ENCODE measurements around the gene DEFB129.

The DEFB129 gene

GRCh38 chr20:263701-264100, 36.6 kb downstream of the DEFB129 start:
- Mint-ChIP-seq H3K36me3 (ENCODE audit: insufficient read depth) (peaks cover 8% of the 10 kb centered on the region), H3K4me3 (no peak overlapping the region), H3K4me1 (ENCODE audit: low read depth in 2 of 2) (peaks cover 9 to 10% of the 10 kb centered on the region in 2 donors), H3K27me3 (peaks cover 21 to 35% of the 10 kb centered on the region in 2 donors), H3K27ac (no peak overlapping the region), H3K9me3 (no peaks in the 10 kb centered on the region)
- no peak for DNase-seq
- ATAC-seq (replicated peaks): no peak

GRCh38 chr20:266596-267562, 39.8 kb downstream of the DEFB129 start:
- Mint-ChIP-seq H3K27me3 (peaks cover 13 to 14% of the 10 kb centered on the region in 2 donors), H3K4me1 (ENCODE audit: low read depth in 2 of 2) (peaks cover 9 to 10% of the 10 kb centered on the region in 2 donors), H3K9me3 (no peaks in the 10 kb centered on the region), H3K27ac (no peak overlapping the region), H3K4me3 (peak overlapping the region; percentile 73 to 88), H3K36me3 (ENCODE audit: insufficient read depth) (peaks cover 8% of the 10 kb centered on the region)
- DNase-seq (peak; percentile 86 to 88 (median 86)), ATAC-seq (replicated peaks) (peak; percentile 100)

GRCh38 chr20:270517-270916, 43.5 kb downstream of the DEFB129 start:
- Mint-ChIP-seq H3K4me1 (ENCODE audit: low read depth in 2 of 2) (peaks cover 9 to 10% of the 10 kb centered on the region in 2 donors), H3K27me3 (peaks cover 13 to 14% of the 10 kb centered on the region in 2 donors), H3K27ac (no peak overlapping the region), H3K36me3 (ENCODE audit: insufficient read depth) (peaks cover 8% of the 10 kb centered on the region), H3K4me3 (no peak overlapping the region), H3K9me3 (no peaks in the 10 kb centered on the region)
- DNase-seq (no peak), ATAC-seq (replicated peaks) (no peak)

GRCh38 chr20:271069-271468, 44.0 kb downstream of the DEFB129 start:
- H3K36me3 Mint-ChIP-seq (ENCODE audit: insufficient read depth): peaks cover 8% of the 10 kb centered on the region
- H3K27me3 Mint-ChIP-seq: peaks cover 10 to 12% of the 10 kb centered on the region in 2 donors
- H3K27ac Mint-ChIP-seq: no peak overlapping the region
- H3K4me1 Mint-ChIP-seq (ENCODE audit: low read depth in 2 of 2): peaks cover 9 to 10% of the 10 kb centered on the region in 2 donors
- no peak overlapping the region for H3K4me3 Mint-ChIP-seq
- ATAC-seq (replicated peaks): no peak
- DNase-seq: no peak
- H3K9me3 Mint-ChIP-seq: no peaks in the 10 kb centered on the region

GRCh38 chr20:271528-271927, 44.5 kb downstream of the DEFB129 start:
- H3K36me3 Mint-ChIP-seq (ENCODE audit: insufficient read depth): peaks cover 6% of the 10 kb centered on the region
- H3K4me1 Mint-ChIP-seq (ENCODE audit: low read depth in 2 of 2): peaks cover 7% of the 10 kb centered on the region in 2 donors
- no peak overlapping the region for H3K27ac Mint-ChIP-seq
- DNase-seq (no peak), ATAC-seq (replicated peaks) (no peak)
- H3K4me3 Mint-ChIP-seq: no peak overlapping the region
- H3K9me3 Mint-ChIP-seq: no peaks in the 10 kb centered on the region
- H3K27me3 Mint-ChIP-seq: peaks cover 6 to 7% of the 10 kb centered on the region in 2 donors

- H3K4me1 Mint-ChIP-seq (ENCODE audit: low read depth in 2 of 2): no peaks in the 10 kb centered on the region
- H3K27ac Mint-ChIP-seq: peak overlapping the region in 1 of 2 donors; percentile 10
- no peaks in the 10 kb centered on the region for H3K36me3 Mint-ChIP-seq (ENCODE audit: insufficient read depth)
- H3K27me3 Mint-ChIP-seq: no peaks in the 10 kb centered on the region
- no peak overlapping the region for H3K4me3 Mint-ChIP-seq
- DNase-seq: no peak
- no peak for ATAC-seq (replicated peaks)
- no peaks in the 10 kb centered on the region for H3K9me3 Mint-ChIP-seq
These were observed 45.7 kb downstream of the DEFB129 start for GRCh38 chr20:272718-273117.

GRCh38 chr20:273884-274283, 46.8 kb downstream of the DEFB129 start:
- Mint-ChIP-seq H3K27ac (no peak overlapping the region), H3K36me3 (ENCODE audit: insufficient read depth) (no peaks in the 10 kb centered on the region), H3K4me3 (no peak overlapping the region), H3K9me3 (peaks cover 0 to 1% of the 10 kb centered on the region in 2 donors), H3K27me3 (no peaks in the 10 kb centered on the region), H3K4me1 (ENCODE audit: low read depth in 2 of 2) (no peaks in the 10 kb centered on the region)
- DNase-seq (no peak), ATAC-seq (replicated peaks) (no peak)

- Mint-ChIP-seq H3K4me3 (no peak overlapping the region), H3K36me3 (ENCODE audit: insufficient read depth) (no peaks in the 10 kb centered on the region), H3K27me3 (no peaks in the 10 kb centered on the region), H3K9me3 (peaks cover 0 to 1% of the 10 kb centered on the region in 2 donors), H3K4me1 (ENCODE audit: low read depth in 2 of 2) (no peaks in the 10 kb centered on the region), H3K27ac (no peak overlapping the region)
- DNase-seq (no peak), ATAC-seq (replicated peaks) (no peak)
These were observed 48.7 kb downstream of the DEFB129 start for GRCh38 chr20:275791-276190.

- Mint-ChIP-seq H3K9me3 (peaks cover 0 to 1% of the 10 kb centered on the region in 2 donors), H3K27ac (no peak overlapping the region), H3K27me3 (no peaks in the 10 kb centered on the region), H3K36me3 (ENCODE audit: insufficient read depth) (no peaks in the 10 kb centered on the region), H3K4me1 (ENCODE audit: low read depth in 2 of 2) (no peaks in the 10 kb centered on the region), H3K4me3 (no peak overlapping the region)
- DNase-seq (no peak), ATAC-seq (replicated peaks) (no peak)
These were observed 49.8 kb downstream of the DEFB129 start for GRCh38 chr20:276620-277495.

GRCh38 chr20:277496-277781, 50.4 kb downstream of the DEFB129 start:
- H3K27me3 Mint-ChIP-seq: no peaks in the 10 kb centered on the region
- no peak overlapping the region for H3K27ac Mint-ChIP-seq
- ATAC-seq (replicated peaks): no peak
- H3K4me3 Mint-ChIP-seq: no peak overlapping the region
- H3K4me1 Mint-ChIP-seq (ENCODE audit: low read depth in 2 of 2): no peaks in the 10 kb centered on the region
- DNase-seq: no peak
- H3K9me3 Mint-ChIP-seq: peaks cover 0 to 1% of the 10 kb centered on the region in 2 donors
- H3K36me3 Mint-ChIP-seq (ENCODE audit: insufficient read depth): no peaks in the 10 kb centered on the region

- H3K4me1 Mint-ChIP-seq (ENCODE audit: low read depth in 2 of 2): no peaks in the 10 kb centered on the region
- ATAC-seq (replicated peaks) (no peak), DNase-seq (no peak)
- H3K27me3 Mint-ChIP-seq: no peaks in the 10 kb centered on the region
- peaks cover 0 to 1% of the 10 kb centered on the region in 2 donors for H3K9me3 Mint-ChIP-seq
- peak overlapping the region in 1 of 2 donors; percentile 38 for H3K27ac Mint-ChIP-seq
- no peak overlapping the region for H3K4me3 Mint-ChIP-seq
- H3K36me3 Mint-ChIP-seq (ENCODE audit: insufficient read depth): no peaks in the 10 kb centered on the region
These were observed 51.1 kb downstream of the DEFB129 start for GRCh38 chr20:278181-278580.

- ATAC-seq (replicated peaks) (no peak), DNase-seq (no peak)
- Mint-ChIP-seq H3K27ac (peak overlapping the region in 1 of 2 donors; percentile 38), H3K36me3 (ENCODE audit: insufficient read depth) (no peaks in the 10 kb centered on the region), H3K4me1 (ENCODE audit: low read depth in 2 of 2) (no peaks in the 10 kb centered on the region), H3K9me3 (peaks cover 0 to 1% of the 10 kb centered on the region in 2 donors), H3K4me3 (no peak overlapping the region), H3K27me3 (no peaks in the 10 kb centered on the region)
These were observed 51.8 kb downstream of the DEFB129 start for GRCh38 chr20:278607-279571.
